HepG2 (cell line): ENCODE data around the gene GPATCH8. TPM values are rescaled to one million over a fixed set of nuclear protein-coding genes. Genes with fewer than 3 reads are reported as not detected.

ENCODE experiments used
- BORCS8-MEF2B ChIP-seq: sonication (generic); formaldehyde crosslinking; IDR thresholded peaks from 2 replicates; pipeline ENCODE4 v1.8.0; 2022; ENCODE audit warnings: mild to moderate bottlenecking, missing genetic modification reagents
- CEBPB ChIP-seq: IDR thresholded peaks from 2 replicates; pipeline ENCODE4 v1.6.1; 2011; ENCODE audit warnings: low read depth, low read length, improper control_type of control experiment, borderline replicate concordance
- GABPB1 ChIP-seq: IDR thresholded peaks from 2 replicates; pipeline ENCODE4 v1.6.1; 2016; ENCODE audit warnings: mild to moderate bottlenecking, missing genetic modification reagents, moderate library complexity, missing compliant biosample characterization
- GMEB1 ChIP-seq: sonication (generic); formaldehyde crosslinking; IDR thresholded peaks from 2 replicates; pipeline ENCODE4 v1.5.1; 2020; ENCODE audit warnings: missing genetic modification reagents, mild to moderate bottlenecking, borderline replicate concordance
- HOXA5 ChIP-seq: sonication (generic); formaldehyde crosslinking; IDR thresholded peaks from 2 replicates; pipeline ENCODE4 v1.4.0; 2020; ENCODE audit warnings: missing genetic modification reagents
- HOXA7 ChIP-seq: sonication (generic); formaldehyde crosslinking; IDR thresholded peaks from 2 replicates; pipeline ENCODE4 v1.8.1; 2022; ENCODE audit warnings: mild to moderate bottlenecking, missing genetic modification reagents, moderate library complexity
- IRF2 ChIP-seq: IDR thresholded peaks from 2 replicates; pipeline ENCODE4 v1.6.1; 2018; ENCODE audit warnings: missing genetic modification reagents, missing compliant biosample characterization
- SALL1 ChIP-seq: sonication (generic); formaldehyde crosslinking; IDR thresholded peaks from 2 replicates; pipeline ENCODE4 v1.8.0; 2022; ENCODE audit warnings: mild to moderate bottlenecking, missing genetic modification reagents
- SNAPC2 ChIP-seq: sonication (generic); formaldehyde crosslinking; IDR thresholded peaks from 2 replicates; pipeline ENCODE4 v1.8.1; 2022; ENCODE audit warnings: mild to moderate bottlenecking, missing genetic modification reagents
- TCF12 ChIP-seq, 2 experiments: fragments of 450-650 bp in 1 of 2; sonication (generic) in 1 of 2; formaldehyde crosslinking in 1 of 2; IDR thresholded peaks; 2 replicates each; pipeline versions ENCODE4 v1.6.1 to v1.8.0; 2017 to 2022; ENCODE audit warnings: antibody characterized with exemption in 1 of 2, mild to moderate bottlenecking in 1 of 2, missing genetic modification reagents in 1 of 2, moderate library complexity in 1 of 2
- TERF1 ChIP-seq: sonication (generic); formaldehyde crosslinking; IDR thresholded peaks from 2 replicates; pipeline ENCODE4 v1.8.0; 2022; ENCODE audit warnings: mild to moderate bottlenecking, missing genetic modification reagents, moderate library complexity
- ZBTB38 ChIP-seq: sonication (generic); formaldehyde crosslinking; IDR thresholded peaks from 2 replicates; pipeline ENCODE4 v1.5.1; 2020; ENCODE audit warnings: mild to moderate bottlenecking, missing genetic modification reagents
- ZFP37 ChIP-seq: sonication (generic); formaldehyde crosslinking; IDR thresholded peaks from 2 replicates; pipeline ENCODE4 v1.4.0; 2020; ENCODE audit warnings: missing genetic modification reagents, borderline replicate concordance
- ZFP90 ChIP-seq: sonication (generic); formaldehyde crosslinking; IDR thresholded peaks from 2 replicates; pipeline ENCODE4 v1.8.0; 2022; ENCODE audit warnings: missing genetic modification reagents, mild to moderate bottlenecking, inconsistent platforms, borderline replicate concordance
- ZFP91 ChIP-seq: sonication (generic); formaldehyde crosslinking; IDR thresholded peaks from 2 replicates; pipeline ENCODE4 v1.9.0; 2022; ENCODE audit warnings: missing genetic modification reagents, mild to moderate bottlenecking, borderline replicate concordance
- ZMYM4 ChIP-seq: sonication (generic); formaldehyde crosslinking; IDR thresholded peaks from 2 replicates; pipeline ENCODE4 v1.8.1; 2023; ENCODE audit warnings: mild to moderate bottlenecking, missing genetic modification reagents
- ZNF556 ChIP-seq: sonication (generic); formaldehyde crosslinking; IDR thresholded peaks from 2 replicates; pipeline ENCODE4 v1.4.0; 2020; ENCODE audit warnings: mild to moderate bottlenecking, missing genetic modification reagents, borderline replicate concordance
- ZNF614 ChIP-seq: IDR thresholded peaks from 2 replicates; pipeline ENCODE4 v1.6.1; 2018; ENCODE audit warnings: missing biosample characterization, missing genetic modification reagents, inconsistent platforms, borderline replicate concordance
- ZNF746 ChIP-seq: sonication (generic); formaldehyde crosslinking; IDR thresholded peaks from 2 replicates; pipeline ENCODE4 v1.8.0; 2022; ENCODE audit warnings: mild to moderate bottlenecking, missing genetic modification reagents
- polyA plus RNA-seq, 8 experiments: library from polyadenylated mRNA; depleted of rRNA in 3 of 8; stranded (reverse) in 7 of 8; unstranded in 1 of 8; fragments of >200 nt; fragmentation: Illumina TruSeq in 4 of 8; extraction: Trizol in 4 of 8; gene quantifications; 2 replicates each; pipeline versions ENCODE4 v1.2.1 to v1.2.3, GENCODE V29; 2011 to 2016; ENCODE audit warnings: low read depth in 4 of 8, missing spikeins in 1 of 8, mixed read lengths in 1 of 8; ENCODE audit not compliant: insufficient read depth in 1 of 8
- total RNA-seq, 5 experiments: library from RNA; depleted of rRNA; stranded (reverse); fragments of >200 nt; fragmentation: Illumina TruSeq; extraction: Trizol; gene quantifications; 2 replicates each; pipeline ENCODE4 v1.2.3, GENCODE V29; 2016; ENCODE audit warnings: low read depth in 1 of 5
- TF ChIP-seq, protein P1 (sequence below): IDR thresholded peaks from 2 replicates; pipeline ENCODE4 v1.4.0; 2020; ENCODE audit warnings: mild to moderate bottlenecking, missing genetic modification reagents

The GPATCH8 gene
- total and polyA plus RNA-seq, 2 of the 13 experiments (the other 11 are each of a cell fraction or from before 2014, with no cell fraction given) = 20.7 to 21.5 TPM

DNA sequence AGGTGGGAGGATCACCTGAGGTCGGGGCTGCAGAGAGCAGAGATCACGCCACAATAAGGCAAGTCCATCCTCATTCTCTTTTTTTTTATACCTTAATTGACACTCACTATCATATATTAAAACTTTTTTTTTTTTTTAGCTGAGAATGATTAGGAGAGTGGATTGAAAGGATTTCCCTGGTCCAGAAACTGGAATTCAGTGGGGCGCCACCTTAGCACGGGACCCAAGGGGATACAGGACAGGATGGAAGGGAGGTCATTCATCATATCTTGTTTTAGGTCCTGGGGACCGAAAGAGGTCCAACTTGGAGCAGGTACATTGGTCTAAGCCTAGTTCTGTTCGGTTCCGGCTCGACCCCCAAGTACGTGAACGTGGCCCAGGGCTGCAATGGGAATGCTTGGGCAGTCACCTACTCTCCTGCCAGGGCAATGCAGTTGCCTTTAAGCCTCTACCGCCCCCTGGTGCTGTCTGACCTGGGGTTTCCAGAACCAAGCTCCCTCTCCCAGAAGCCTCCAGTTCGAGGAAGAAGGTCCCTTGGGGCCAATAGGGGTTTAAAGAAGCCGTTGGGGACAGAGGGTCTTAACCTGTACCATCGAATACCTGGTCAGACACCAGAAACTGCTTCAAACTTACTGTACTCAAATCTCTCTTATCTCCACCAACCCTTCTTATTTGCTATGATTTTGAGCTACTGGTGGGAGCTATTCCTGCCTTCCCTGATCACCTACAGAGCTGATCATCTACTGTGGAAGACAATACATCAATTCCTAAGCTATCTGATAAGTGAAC lies 19.9 kb upstream of the GPATCH8 start (continued):
- TF ChIP-seq SNAPC2 = 0 out of 2 replicates have a peak, but pooled peaks have one; percentile 82
- TF ChIP-seq CEBPB = no peak
- TF ChIP-seq, protein P1, sequence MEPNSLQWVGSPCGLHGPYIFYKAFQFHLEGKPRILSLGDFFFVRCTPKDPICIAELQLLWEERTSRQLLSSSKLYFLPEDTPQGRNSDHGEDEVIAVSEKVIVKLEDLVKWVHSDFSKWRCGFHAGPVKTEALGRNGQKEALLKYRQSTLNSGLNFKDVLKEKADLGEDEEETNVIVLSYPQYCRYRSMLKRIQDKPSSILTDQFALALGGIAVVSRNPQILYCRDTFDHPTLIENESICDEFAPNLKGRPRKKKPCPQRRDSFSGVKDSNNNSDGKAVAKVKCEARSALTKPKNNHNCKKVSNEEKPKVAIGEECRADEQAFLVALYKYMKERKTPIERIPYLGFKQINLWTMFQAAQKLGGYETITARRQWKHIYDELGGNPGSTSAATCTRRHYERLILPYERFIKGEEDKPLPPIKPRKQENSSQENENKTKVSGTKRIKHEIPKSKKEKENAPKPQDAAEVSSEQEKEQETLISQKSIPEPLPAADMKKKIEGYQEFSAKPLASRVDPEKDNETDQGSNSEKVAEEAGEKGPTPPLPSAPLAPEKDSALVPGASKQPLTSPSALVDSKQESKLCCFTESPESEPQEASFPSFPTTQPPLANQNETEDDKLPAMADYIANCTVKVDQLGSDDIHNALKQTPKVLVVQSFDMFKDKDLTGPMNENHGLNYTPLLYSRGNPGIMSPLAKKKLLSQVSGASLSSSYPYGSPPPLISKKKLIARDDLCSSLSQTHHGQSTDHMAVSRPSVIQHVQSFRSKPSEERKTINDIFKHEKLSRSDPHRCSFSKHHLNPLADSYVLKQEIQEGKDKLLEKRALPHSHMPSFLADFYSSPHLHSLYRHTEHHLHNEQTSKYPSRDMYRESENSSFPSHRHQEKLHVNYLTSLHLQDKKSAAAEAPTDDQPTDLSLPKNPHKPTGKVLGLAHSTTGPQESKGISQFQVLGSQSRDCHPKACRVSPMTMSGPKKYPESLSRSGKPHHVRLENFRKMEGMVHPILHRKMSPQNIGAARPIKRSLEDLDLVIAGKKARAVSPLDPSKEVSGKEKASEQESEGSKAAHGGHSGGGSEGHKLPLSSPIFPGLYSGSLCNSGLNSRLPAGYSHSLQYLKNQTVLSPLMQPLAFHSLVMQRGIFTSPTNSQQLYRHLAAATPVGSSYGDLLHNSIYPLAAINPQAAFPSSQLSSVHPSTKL = peak; percentile 37; the same call in 1 of the 2 replicates
- TF ChIP-seq TERF1 (CRISPR knock-in tag) = no peak
- peak; percentile 48; the same call in 1 of the 2 replicates for TF ChIP-seq GMEB1
- TF ChIP-seq ZNF746 (CRISPR knock-in tag) = no peak
- peak; percentile 63; the same call in 1 of the 2 replicates for TF ChIP-seq ZFP91 (CRISPR knock-in tag)
- no peak for TF ChIP-seq HOXA7
- peak; percentile 75 for TF ChIP-seq IRF2 (CRISPR knock-in tag)
- TF ChIP-seq ZNF556 (CRISPR knock-in tag) = no peak
- peak; percentile 65 for TF ChIP-seq SALL1 (CRISPR knock-in tag)
- 0 out of 2 replicates have a peak, but pooled peaks have one; percentile 53 for TF ChIP-seq ZFP37 (CRISPR knock-in tag)
- 0 out of 2 replicates have a peak, but pooled peaks have one; percentile 48 for TF ChIP-seq HOXA5 (CRISPR knock-in tag)
- TF ChIP-seq BORCS8-MEF2B (CRISPR knock-in tag) = peak; percentile 73; the same call in 1 of the 2 replicates
- TF ChIP-seq TCF12 (IDR thresholded peaks at IDR 0.05) = no peak
- no peak for TF ChIP-seq TCF12 (CRISPR knock-in tag; IDR thresholded peaks at IDR 0.05)
- no peak; the same call in 1 of the 2 replicates for TF ChIP-seq ZNF614
- peak; percentile 57; the same call in 1 of the 2 replicates for TF ChIP-seq ZFP90 (CRISPR knock-in tag)
- peak; percentile 70; the same call in 1 of the 2 replicates for TF ChIP-seq ZBTB38 (CRISPR knock-in tag)
- TF ChIP-seq GABPB1 (CRISPR knock-in tag) = 0 out of 2 replicates have a peak, but pooled peaks have one; percentile 18
- TF ChIP-seq ZMYM4 (CRISPR knock-in tag) = peak; percentile 64
